Panc1 (cell line): ENCODE data around the gene NFE2L1. TPM values are rescaled to one million over a fixed set of nuclear protein-coding genes. Genes with fewer than 3 reads are reported as not detected.

Experiments
- ATAC-seq: fragments of 200-7000 bp; cut with Tn5 transposase; 2 replicates; pipeline ENCODE4 v1.9.1; 2020; ENCODE audit warnings: mild to moderate bottlenecking, moderate library complexity
- BruUV-seq: library from RNA; stranded (reverse); fragments of 400-500 nt; replicated peaks from 2 replicates; lab custom pipeline; 2021; lab: Mats Ljungman, UMichigan
- CTCF ChIA-PET: fragments of 300-600 bp; sonication (Branson Sonifier 250); formaldehyde crosslinking; loops from one replicate; lab custom pipeline; 2022; ENCODE audit warnings: antibody characterized with exemption; lab: Charles Lee
- POLR2A ChIA-PET: fragments of 300-600 bp; sonication (Branson Sonifier 250); formaldehyde crosslinking; loops from one replicate; lab custom pipeline; 2022; ENCODE audit warnings: antibody characterized with exemption; lab: Charles Lee
- DNase-seq: peaks from one replicate; pipeline ENCODE4 v3.0.0-alpha.2; 2010; ENCODE audit warnings: low read depth, low spot score
- H3K27ac ChIP-seq: 2 replicates; pipeline ENCODE4 v1.5.1; 2011; ENCODE audit warnings: mild to moderate bottlenecking, low read length, inconsistent platforms
- H3K27me3 ChIP-seq: fragments of 200-500 bp; sonication (Bioruptor generic); 2 replicates; pipeline ENCODE4 v1.6.0; 2014; ENCODE audit warnings: low read length, inconsistent platforms; ENCODE audit not compliant: control insufficient read depth, insufficient read depth
- H3K36me3 ChIP-seq: fragments of 200-500 bp; sonication (Bioruptor generic); 2 replicates; pipeline ENCODE4 v1.5.1; 2014; ENCODE audit warnings: inconsistent platforms, mild to moderate bottlenecking, low read length, moderate library complexity; ENCODE audit not compliant: control insufficient read depth, insufficient read depth
- H3K4me1 ChIP-seq: 2 replicates; pipeline ENCODE4 v1.5.1; 2011; ENCODE audit warnings: inconsistent platforms, mild to moderate bottlenecking, low read length, moderate library complexity; ENCODE audit not compliant: control insufficient read depth, insufficient read depth
- H3K4me3 ChIP-seq, 2 experiments: 2 replicates each; pipeline ENCODE4 v1.5.1; 2011 to 2012; ENCODE audit warnings: low read depth in 2 of 2, low read length in 2 of 2, mild to moderate bottlenecking in 2 of 2, inconsistent platforms in 1 of 2, moderate library complexity in 1 of 2
- H3K9me3 ChIP-seq: fragments of 200-500 bp; sonication (Bioruptor generic); 2 replicates; pipeline ENCODE4 v1.5.1; 2014; ENCODE audit warnings: low read depth, mild to moderate bottlenecking, inconsistent platforms, low read length, moderate library complexity; ENCODE audit not compliant: control insufficient read depth, insufficient read depth
- POLR2AphosphoS5 ChIP-seq: IDR thresholded peaks from 2 replicates; pipeline ENCODE4 v1.6.1; 2012; ENCODE audit warnings: mild to moderate bottlenecking, low read depth, low read length, moderate library complexity
- SIN3A ChIP-seq: IDR thresholded peaks from 2 replicates; pipeline ENCODE4 v1.6.1; 2012; ENCODE audit warnings: low read depth, mild to moderate bottlenecking, low read length, moderate library complexity, borderline replicate concordance; ENCODE audit not compliant: insufficient read depth
- TCF7L2 ChIP-seq: IDR thresholded peaks from 2 replicates; pipeline ENCODE4 v1.6.1; 2011; ENCODE audit warnings: mild to moderate bottlenecking, low read depth, low read length, inconsistent platforms
- in situ Hi-C: cut with HindIII; loops from 2 replicates; pipeline ENCODE4 v1.10.0; 2016; ENCODE audit warnings: low sequenced_read_pairs, low pct_unique_long_range_greater_than_20kb
- intact Hi-C: fragments of 100-400 bp; cut with micrococcal nuclease; formaldehyde crosslinking; loops from one replicate; pipeline ENCODE4 v1.10.0; 2022; ENCODE audit not compliant: unreplicated experiment
- total RNA-seq: library from RNA; stranded (reverse); gene quantifications from one replicate; pipeline ENCODE4 v1.2.1, GENCODE V29; 2021; ENCODE audit not compliant: unreplicated experiment
- TF ChIP-seq, protein P1 (sequence below), 2 experiments: IDR thresholded peaks; 2 replicates each; pipeline ENCODE4 v1.6.1; 2011 to 2012; ENCODE audit warnings: low read depth in 2 of 2, control low read depth in 1 of 2, low read length in 1 of 2, mild to moderate bottlenecking in 1 of 2, moderate library complexity in 1 of 2; ENCODE audit not compliant: insufficient read depth in 1 of 2
- TF ChIP-seq, protein P2 (sequence below): fragments of 450-650 bp; IDR thresholded peaks from 2 replicates; pipeline ENCODE4 v1.5.1; 2017; ENCODE audit warnings: mild to moderate bottlenecking

Gene NFE2L1
- total RNA-seq, 1 experiment from 2014 or later: 210 TPM

DNA sequence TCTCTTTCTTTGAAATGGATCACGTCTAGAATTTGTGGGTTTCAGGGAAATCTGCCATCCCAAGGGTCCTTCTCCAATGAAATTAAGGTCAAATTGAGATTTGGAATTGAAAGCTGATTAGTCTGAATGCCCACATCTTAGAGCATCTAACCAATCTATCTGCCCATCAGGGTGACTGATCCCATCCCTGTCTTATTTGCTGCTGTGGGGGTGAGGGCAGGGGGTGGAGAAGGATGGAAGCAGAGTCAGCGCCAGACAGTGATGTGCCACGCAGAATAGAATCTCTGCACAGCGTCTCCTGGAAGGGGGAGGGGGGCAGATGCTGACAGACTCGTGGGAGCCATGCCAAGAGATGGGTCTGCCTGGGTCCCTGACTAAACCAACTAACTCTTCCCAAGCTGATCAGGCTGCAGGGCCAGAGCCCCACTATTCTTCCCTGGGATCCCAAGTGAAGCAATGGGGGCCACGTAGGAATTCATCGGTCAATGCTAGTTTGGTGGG lies 45.2 kb upstream of the NFE2L1 start:
- intact Hi-C loops: no loop called here

DNA sequence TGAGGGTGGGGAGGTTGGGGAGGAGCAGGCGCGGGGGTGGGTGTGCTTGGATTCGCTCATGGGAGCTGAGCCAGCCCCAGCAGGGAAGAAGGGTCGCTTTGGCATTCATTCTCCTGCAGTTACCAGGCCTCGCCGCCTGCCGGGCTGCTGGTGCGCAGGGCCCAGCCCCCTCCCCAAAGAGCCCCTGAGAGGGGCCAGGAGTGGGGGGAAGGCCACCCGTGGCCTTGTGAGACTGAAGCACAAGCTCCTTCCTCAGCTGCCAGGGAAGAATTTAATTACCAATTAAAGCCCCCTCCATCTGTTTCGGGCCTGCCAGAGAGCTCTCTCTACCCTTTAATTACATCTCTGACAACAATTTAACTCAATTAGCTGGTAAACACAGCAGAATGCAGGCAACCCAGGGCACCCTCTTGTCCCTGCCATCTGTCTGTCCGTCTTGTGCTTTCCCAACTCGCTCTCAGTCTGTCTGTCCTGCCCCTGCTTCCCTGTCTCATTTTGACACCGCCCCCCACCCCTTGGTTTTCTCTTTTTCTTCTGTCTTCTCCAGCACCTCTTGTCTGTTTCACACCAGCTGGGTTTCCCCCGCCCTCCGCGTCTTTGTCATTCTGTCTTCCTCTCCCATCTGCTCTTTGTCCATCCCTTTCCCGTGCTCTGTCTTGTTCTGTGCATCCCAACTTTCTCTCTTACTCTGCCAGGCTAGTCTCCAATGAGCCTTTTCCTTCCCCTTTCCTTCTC lies 44.6 kb upstream of the NFE2L1 start:
- Histone ChIP-seq H3K9me3 (no peaks in the 10 kb centered on the region), H3K4me3 (no peak overlapping the region), H3K27me3 (no peaks in the 10 kb centered on the region), H3K27ac (peak overlapping the region; percentile 89), H3K36me3 (no peaks in the 10 kb centered on the region), H3K4me1 (peaks cover 34% of the 10 kb centered on the region)
- in situ Hi-C loops: no loop called here
- no peak for ATAC-seq
- no peak for DNase-seq
- intact Hi-C loops: no loop called here
- BruUV-seq: no TSS peak
- TF ChIP-seq POLR2AphosphoS5 (no peak), TCF7L2 (no peak)
- TF ChIP-seq, protein P1, sequence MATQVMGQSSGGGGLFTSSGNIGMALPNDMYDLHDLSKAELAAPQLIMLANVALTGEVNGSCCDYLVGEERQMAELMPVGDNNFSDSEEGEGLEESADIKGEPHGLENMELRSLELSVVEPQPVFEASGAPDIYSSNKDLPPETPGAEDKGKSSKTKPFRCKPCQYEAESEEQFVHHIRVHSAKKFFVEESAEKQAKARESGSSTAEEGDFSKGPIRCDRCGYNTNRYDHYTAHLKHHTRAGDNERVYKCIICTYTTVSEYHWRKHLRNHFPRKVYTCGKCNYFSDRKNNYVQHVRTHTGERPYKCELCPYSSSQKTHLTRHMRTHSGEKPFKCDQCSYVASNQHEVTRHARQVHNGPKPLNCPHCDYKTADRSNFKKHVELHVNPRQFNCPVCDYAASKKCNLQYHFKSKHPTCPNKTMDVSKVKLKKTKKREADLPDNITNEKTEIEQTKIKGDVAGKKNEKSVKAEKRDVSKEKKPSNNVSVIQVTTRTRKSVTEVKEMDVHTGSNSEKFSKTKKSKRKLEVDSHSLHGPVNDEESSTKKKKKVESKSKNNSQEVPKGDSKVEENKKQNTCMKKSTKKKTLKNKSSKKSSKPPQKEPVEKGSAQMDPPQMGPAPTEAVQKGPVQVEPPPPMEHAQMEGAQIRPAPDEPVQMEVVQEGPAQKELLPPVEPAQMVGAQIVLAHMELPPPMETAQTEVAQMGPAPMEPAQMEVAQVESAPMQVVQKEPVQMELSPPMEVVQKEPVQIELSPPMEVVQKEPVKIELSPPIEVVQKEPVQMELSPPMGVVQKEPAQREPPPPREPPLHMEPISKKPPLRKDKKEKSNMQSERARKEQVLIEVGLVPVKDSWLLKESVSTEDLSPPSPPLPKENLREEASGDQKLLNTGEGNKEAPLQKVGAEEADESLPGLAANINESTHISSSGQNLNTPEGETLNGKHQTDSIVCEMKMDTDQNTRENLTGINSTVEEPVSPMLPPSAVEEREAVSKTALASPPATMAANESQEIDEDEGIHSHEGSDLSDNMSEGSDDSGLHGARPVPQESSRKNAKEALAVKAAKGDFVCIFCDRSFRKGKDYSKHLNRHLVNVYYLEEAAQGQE (IDR thresholded peaks at IDR 0.05; ENCODE audit: insufficient read depth in 1 of 2, low read depth in 2 of 2, low read length in 1 of 2): no peak
- CTCF ChIA-PET: interaction anchor here (0.6 to 0.7 kb wide), 2 partner anchors 34 to 127 kb away, joined by 3 to 5 read pairs; no protein-coding TSS in a partner anchor
- POLR2A ChIA-PET: no interaction called here

More for the DNA sequence above, 45.2 kb upstream of the NFE2L1 start:
- peaks cover 34% of the 10 kb centered on the region for H3K4me1 ChIP-seq
- TF ChIP-seq SIN3A (no peak), POLR2AphosphoS5 (no peak), TCF7L2 (no peak)
- TF ChIP-seq, protein P2, sequence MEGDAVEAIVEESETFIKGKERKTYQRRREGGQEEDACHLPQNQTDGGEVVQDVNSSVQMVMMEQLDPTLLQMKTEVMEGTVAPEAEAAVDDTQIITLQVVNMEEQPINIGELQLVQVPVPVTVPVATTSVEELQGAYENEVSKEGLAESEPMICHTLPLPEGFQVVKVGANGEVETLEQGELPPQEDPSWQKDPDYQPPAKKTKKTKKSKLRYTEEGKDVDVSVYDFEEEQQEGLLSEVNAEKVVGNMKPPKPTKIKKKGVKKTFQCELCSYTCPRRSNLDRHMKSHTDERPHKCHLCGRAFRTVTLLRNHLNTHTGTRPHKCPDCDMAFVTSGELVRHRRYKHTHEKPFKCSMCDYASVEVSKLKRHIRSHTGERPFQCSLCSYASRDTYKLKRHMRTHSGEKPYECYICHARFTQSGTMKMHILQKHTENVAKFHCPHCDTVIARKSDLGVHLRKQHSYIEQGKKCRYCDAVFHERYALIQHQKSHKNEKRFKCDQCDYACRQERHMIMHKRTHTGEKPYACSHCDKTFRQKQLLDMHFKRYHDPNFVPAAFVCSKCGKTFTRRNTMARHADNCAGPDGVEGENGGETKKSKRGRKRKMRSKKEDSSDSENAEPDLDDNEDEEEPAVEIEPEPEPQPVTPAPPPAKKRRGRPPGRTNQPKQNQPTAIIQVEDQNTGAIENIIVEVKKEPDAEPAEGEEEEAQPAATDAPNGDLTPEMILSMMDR: no peak
- TF ChIP-seq, protein P1 (IDR thresholded peaks at IDR 0.05; ENCODE audit: insufficient read depth in 1 of 2, low read depth in 2 of 2, low read length in 1 of 2): no peak
- no peak overlapping the region for H3K4me3 ChIP-seq
- no peaks in the 10 kb centered on the region for H3K27me3 ChIP-seq
- DNase-seq: no peak
- ChIA-PET POLR2A (no interaction called here), CTCF (interaction anchor here (0.6 to 0.7 kb wide), 2 partner anchors 34 to 128 kb away, joined by 3 to 5 read pairs; no protein-coding TSS in a partner anchor)
- H3K9me3 ChIP-seq: no peaks in the 10 kb centered on the region
- no TSS peak for BruUV-seq
- in situ Hi-C loops: no loop called here
- peak overlapping the region; percentile 89 for H3K27ac ChIP-seq
- ATAC-seq: peak; percentile 52; the same call in 1 of the 2 replicates
- no peaks in the 10 kb centered on the region for H3K36me3 ChIP-seq
